Stimulated activated CD4-positive, alpha-beta T cell treated with anti-CD3 and anti-CD28 coated beads, Interleukin-4, amount 100 ng/mL, for 24 hours (primary cell): ENCODE results near the gene ATP10B.

Source experiments
- DNase-seq: peaks from one replicate; pipeline ENCODE4 v3.0.0-alpha.2; 2020

ATP10B gene

DNA sequence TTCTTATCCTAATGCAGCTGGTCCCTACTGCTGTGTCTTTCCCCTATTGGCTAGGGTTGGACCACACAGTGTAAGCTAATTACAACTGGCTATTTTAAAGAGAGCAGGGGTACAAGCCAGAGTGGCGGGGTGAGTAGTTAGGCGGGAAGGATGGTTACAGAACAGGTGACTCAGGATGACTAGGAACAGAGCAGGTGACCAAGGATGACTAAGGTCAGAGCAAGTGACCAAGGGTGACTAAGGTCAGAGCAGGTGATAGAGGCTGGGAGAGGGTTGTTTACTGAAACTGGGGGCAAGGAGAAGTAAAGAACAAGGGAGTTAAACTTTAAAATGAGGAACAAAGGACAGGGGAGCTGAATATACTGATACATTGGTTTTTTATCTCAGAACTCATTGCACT, 304.9 kb downstream of the ATP10B start:
- no peak for DNase-seq

DNA sequence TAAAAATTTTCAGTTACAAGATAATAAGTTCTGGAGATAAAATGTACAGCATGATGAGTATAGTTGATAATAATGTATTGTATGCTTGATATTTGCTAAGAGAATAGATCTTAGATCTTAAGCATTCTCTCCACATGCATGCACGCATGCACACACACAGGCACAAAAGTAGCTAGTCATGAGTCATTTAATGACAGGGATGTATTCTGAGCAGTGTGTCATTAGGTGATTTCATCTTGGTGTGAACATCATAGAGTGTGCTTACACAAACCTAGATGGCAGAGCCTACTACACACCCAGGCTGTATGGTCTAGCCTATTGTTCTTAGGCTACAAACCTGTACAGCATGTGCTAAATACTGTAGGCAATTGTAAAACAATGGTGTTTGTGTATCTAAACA, 306.2 kb downstream of the ATP10B start:
- no peak for DNase-seq

GRCh38 chr5:160543395-160543794, 308.6 kb downstream of the ATP10B start:
- no peak for DNase-seq

- DNase-seq: no peak
Measured at GRCh38 chr5:160542840-160543239, 309.2 kb downstream of the ATP10B start.

- DNase-seq: no peak
Measured at GRCh38 chr5:160542281-160542680, 309.7 kb downstream of the ATP10B start.

DNA sequence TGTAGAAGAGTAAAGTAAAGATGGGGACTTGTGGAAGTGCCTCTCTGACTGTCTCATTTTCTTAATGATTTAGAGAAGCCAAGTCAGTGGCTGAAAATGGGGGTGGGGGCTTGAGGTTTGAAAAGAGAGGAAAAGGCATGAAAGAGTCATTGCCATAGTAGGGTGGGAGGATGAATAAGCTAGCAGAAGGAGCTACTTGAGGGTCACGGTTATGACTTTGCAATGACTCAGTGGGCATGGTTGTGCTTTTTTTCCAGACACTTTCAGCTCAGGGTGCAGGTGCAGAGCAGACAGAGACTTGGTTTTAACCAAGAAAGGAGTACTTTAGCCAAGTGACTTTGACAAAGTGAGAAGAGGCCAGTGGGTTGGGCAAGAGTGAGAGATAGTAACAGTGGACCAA, 312.6 kb downstream of the ATP10B start:
- peak; percentile 77 for DNase-seq

GRCh38 chr5:160537940-160538339, 314.1 kb downstream of the ATP10B start:
- no peak for DNase-seq

- DNase-seq: no peak
Measured at GRCh38 chr5:160537116-160537515, 314.9 kb downstream of the ATP10B start.

GRCh38 chr5:160534914-160535313, 317.1 kb downstream of the ATP10B start:
- DNase-seq: no peak

GRCh38 chr5:160534125-160534524, 317.9 kb downstream of the ATP10B start:
- DNase-seq: no peak

- no peak for DNase-seq
Measured at GRCh38 chr5:160525471-160526261, 326.3 kb downstream of the ATP10B start.

GRCh38 chr5:160524827-160525226, 327.2 kb downstream of the ATP10B start:
- DNase-seq: no peak

DNA sequence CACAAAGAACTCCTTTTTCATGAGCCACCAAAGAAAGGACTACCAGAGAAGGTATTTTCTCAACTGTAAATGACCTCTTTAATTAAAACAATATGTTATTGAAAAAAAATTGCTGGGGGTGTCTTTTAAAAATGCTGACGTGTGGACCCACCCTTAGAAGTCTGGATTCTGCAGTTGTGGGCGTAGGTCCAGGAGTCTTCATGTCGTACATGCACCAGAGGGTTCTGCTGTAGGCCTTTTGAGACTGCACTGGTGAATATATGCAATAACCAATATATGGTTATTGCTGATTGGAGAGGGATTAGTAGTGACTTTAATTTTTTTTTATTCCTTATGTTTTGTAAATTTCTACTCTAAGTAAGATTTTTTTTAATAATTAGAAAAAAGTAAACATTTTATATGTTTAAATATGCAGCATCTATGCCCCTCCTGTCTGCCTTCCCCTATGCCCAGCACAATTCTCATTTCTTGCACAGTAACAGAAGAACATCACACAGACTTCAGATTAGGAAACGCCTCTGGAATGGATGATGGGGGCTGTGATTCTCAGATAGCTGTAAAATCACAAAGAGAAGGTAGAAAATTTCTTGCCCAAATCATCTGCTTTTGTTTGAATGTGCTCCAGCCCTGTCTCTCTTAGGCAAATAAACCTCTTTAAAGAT, 328.4 kb downstream of the ATP10B start:
- no peak for DNase-seq

- DNase-seq: no peak
Measured at GRCh38 chr5:160521392-160521663, 330.7 kb downstream of the ATP10B start.

GRCh38 chr5:160520609-160521391, 331.2 kb downstream of the ATP10B start:
- no peak for DNase-seq

DNA sequence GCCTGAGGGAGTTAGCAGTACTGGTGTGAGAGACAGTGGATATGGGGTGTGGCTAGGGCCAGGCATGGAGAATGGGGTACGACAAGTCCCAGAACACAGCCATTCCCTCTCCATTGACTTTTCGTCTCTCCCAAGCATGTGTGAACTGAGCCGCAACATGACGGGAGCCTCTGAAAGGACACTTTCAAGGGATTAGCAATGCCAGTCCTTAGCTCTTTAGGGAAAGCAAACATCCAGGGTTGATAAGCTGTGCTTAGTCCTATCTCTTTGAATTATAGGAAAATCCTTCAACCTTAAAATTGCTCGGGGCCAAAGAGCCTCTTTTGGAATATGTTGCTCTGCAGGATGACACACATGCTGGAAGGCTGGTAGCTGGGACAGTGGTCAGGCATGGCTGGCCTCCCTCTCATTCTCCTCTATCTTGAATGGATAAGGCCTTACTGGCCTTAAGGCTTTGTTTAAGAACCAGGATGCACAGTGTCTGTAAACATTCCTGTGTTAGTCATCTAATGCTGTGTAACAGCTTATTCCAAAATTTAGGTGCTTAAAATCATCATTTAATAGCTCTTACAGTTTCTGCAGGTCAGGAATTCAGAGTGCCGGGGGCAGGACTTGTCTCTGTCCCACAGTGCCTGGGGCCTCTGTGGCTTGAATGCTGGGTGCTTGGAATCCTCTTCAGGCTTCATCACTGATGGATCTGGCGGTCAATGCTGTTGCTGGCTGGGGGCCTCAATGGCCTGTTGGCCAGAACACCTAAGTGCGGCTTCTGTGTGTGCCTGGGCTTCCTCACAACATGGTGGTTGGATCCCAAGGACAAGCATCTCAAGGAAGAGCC, 335.1 kb downstream of the ATP10B start:
- no peak for DNase-seq

- DNase-seq: no peak
Measured at GRCh38 chr5:160514866-160515265, 337.1 kb downstream of the ATP10B start.

GRCh38 chr5:160514191-160514590, 337.8 kb downstream of the ATP10B start:
- no peak for DNase-seq

DNA sequence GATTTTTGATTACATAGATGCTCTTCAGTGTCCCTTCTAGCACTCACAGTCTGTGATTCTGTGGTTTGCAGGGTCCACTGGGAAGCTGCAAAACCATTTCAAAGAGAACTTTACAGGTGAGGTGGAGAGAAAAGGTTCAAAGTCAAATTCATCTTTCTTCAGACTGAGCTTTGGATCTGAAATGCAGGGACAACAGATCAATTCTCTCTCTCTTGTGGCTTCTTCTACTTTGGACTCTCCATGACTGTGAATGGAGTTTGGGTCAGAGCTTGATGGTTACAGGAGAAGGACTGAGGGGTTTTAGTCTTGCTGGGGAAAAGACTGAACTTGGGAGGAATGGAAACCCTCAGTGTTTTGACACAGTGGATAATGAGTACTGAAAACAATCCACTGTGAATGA, 338.5 kb downstream of the ATP10B start:
- DNase-seq: no peak
